Hypothalamus (tissue), 51 donors: ENCODE results near the gene FAM131B.

ENCODE experiments used
- DNase-seq, 51 donors: peaks; one replicate each; lab custom pipeline; 2025; lab: John Stamatoyannopoulos, UW

Gene FAM131B

GRCh38 chr7:143384148-143384547 is 21.6 kb upstream of the FAM131B start:
- no peak for DNase-seq

GRCh38 chr7:143383642-143383957 is 21.1 kb upstream of the FAM131B start:
- DNase-seq, result no peak

GRCh38 chr7:143382791-143383641 is 20.5 kb upstream of the FAM131B start:
- DNase-seq, result no peak

- DNase-seq, result no peak
Observed at GRCh38 chr7:143382126-143382790, 19.7 kb upstream of the FAM131B start.

DNA sequence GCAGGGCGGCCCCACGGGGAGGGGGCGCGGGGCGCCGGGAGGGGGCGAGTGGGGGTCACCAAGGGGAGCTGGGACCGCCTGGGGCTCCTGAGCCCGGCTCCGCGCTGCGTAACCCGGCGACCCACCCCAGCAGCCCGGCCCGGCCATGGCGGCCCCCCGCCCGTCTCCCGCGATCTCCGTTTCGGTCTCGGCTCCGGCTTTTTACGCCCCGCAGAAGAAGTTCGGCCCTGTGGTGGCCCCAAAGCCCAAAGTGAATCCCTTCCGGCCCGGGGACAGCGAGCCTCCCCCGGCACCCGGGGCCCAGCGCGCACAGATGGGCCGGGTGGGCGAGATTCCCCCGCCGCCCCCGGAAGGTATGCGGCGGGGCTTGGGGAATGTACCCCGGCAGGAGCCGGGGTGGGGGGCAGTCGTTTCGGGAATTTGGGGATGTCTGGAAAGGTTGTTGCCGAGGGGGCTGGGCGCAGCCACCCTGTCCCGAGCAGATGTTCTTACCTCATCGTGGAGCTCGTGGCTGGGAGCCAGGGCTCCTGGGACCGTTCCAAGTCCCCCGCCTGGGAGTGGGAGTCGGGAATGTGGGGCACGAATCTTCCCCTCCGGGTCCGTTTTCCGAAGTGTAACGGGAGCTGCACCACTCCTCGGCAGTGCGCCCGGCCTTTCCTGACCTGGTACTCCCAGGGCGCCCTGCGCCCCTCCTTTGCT is 19.1 kb upstream of the FAM131B start:
- peak in 32 of 51 donors; percentile 14 to 74 (median 40) for DNase-seq

DNA sequence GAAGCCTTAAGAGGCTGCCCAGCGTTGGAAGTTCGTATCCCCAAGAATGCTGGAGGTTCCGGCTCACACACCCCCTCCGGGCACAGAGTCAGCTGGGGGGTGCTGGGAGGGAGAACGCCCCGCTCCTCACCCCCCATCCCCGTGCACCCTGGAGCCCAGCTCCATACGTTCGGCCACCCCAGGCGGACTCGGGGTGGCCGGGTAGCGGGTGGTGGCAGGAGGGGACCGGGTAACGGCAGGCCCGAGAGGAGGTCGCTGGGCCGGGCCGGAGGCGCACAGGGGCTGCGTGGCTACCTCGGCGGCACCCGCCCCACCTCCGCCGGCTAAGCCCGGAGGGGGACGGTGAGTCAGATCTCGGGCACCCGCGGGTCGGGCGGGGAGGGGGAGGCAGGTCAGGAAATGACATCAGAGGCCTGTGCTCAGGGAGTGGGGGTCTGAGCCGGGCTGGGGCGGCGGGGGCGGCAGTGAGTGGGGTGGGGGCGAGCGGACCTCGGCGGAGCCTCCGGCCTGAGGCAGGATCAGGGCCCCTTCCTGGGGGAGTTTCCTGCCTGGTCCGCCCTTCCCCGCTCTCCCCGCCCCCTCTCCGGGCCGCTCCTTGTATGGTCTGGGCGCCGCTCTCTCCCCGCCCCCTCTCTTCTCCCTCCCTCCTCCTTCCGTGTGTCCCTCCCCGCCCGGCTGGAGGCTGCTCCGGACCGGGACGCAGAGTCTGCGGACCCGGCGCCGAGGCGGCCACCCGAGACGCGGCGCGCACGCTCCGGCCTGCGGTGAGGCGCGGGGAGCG is 18.3 kb upstream of the FAM131B start, which contains the start of gene ZYX:
Gene ZYX (plus strand): TSS at position 700 of the 781 bp plus-strand sequence. CDS start 227 bp downstream, outside the sequence.
- peak; percentile 47 to 94 (median 80) for DNase-seq

DNA sequence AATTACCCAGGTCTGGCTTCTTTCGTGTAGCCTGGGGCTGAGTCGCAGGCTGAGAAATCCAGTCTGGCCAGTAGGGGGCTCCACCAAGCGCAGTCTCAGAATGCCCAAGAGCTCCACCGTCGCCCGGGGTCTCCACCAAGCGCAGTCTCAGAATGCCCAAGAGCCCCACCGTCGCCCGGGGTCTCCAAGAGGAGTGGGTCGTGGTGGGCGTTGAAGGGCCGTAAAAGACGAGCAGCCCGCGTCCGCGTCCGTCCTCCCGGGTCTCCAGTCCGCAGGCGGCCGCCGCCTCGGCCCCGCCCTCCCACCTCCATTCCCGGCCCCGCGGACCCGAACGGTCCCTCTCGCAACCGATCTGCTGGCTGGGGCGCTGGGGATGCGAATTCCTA is 17.7 kb upstream of the FAM131B start:
- peak; percentile 39 to 90 (median 73) for DNase-seq

- DNase-seq, result peak in 3 of 51 donors; percentile 53 to 57 (median 54)
Observed at GRCh38 chr7:143379611-143380259, 17.2 kb upstream of the FAM131B start.

DNA sequence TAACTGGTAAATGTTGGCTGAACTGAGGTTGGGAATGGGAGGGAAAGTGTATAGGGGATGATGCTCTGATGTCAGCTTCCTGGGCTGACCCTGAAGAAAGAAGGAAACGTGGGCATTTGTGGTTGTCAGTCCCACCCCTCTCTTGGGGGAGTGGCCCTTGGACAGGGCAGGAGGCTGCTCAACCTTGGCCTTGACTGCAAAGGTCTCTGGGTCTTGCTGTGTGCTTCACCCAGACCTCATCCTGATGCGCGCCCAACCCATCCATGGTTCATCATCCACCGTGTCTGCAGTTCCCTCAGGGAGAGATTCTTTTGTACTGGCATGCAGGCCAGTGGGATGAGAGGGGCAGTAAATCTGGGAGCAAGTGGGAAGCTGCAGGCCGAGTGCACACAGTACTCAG is 13.9 kb upstream of the FAM131B start:
- DNase-seq, result no peak

GRCh38 chr7:143375298-143376034 is 13.0 kb upstream of the FAM131B start:
- no peak for DNase-seq

DNA sequence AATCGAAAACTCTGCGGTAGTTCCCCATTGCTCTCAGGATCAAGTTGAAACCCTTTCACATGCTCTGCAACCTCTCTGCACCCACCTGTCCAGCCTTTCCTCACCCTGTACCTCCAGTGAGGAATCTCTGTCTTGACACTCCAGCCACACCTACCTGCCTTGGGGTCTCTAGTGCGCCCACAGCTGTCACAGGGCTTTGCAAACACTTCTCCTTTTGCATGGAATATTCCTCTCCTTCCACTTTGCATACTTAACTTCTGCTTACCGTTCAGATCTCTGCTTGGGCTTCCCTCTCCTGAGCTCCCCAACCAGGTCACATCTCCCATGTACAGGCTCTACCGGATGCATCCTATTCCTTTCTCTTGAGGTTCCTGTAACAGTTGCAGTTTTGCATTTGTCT is 12.0 kb upstream of the FAM131B start:
- no peak for DNase-seq

DNA sequence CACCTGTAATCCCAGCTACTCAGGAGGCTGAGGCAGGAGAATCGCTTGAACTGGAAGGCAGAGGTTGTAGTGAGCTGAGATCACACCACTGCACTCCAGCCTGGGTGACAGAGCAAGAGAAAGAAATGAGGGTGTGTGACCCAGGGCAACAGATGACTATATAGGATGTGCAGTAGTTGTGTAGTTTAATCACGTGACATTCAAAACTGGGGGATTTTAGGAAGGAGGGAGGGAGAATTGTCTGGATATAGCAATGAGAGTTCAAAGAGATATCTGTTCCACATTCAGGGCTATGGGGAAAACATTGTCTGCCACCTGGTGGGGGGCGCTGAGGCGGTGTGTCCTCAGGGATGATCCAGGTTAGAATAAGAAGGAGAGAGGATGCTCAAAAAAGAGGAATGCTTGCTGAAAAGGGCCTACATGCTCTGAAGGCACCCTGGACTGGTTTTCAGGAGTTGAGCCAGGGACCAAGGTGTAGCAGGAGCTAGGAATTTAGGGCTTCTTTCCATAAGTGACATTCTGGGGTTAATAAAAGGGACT is 10.8 kb upstream of the FAM131B start:
- no peak for DNase-seq

- DNase-seq, result peak in 40 of 51 donors; percentile 5 to 90 (median 70)
Observed at GRCh38 chr7:143372070-143372469, 9.6 kb upstream of the FAM131B start.

DNA sequence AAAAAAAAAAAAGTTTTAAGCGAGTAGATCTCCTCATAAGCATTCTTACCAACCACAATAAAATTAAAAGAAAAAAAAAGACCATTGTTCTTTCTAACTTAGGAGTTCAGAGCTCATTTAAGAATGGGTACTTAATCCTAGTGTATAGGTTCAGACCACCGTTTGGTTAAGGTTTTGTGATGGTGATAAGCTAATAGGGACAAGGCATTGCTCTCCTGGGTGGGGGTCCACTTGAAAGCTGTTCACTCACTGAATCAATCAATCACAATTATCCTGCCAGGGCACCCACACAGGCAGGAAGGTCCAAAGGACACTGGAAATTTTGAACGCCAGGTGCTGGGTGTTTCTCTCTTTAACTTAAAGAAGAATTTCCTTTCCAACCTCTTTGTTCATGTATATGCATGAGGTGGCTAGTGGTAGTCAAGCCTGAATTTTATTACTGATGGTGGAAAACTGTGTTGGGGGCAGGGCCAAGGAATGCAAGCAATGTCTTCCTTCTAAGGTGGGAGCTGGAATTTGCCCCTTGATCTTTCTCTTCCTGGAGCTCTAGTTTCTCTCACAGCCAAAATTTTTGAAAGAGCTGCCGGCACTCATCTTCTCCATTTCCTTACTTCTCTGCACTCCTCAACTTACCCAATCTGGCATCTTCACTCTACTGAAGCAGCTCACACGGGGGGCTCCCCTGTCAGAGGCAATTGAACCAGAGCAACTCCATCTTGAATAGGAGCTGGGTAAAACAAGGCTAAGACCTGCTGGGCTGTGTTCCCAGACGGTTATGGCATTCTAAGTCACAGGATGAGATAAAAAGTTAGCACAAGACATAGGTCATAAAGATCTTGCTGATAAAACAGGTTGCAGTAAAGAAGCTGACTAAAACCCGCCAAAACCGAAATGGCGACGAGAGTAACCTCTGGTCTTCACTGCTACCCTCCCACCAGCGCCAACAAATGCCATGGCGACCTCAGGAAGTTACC is 7.5 kb upstream of the FAM131B start:
- no peak for DNase-seq

GRCh38 chr7:143368387-143368786 is 5.9 kb upstream of the FAM131B start:
- DNase-seq, result no peak

DNA sequence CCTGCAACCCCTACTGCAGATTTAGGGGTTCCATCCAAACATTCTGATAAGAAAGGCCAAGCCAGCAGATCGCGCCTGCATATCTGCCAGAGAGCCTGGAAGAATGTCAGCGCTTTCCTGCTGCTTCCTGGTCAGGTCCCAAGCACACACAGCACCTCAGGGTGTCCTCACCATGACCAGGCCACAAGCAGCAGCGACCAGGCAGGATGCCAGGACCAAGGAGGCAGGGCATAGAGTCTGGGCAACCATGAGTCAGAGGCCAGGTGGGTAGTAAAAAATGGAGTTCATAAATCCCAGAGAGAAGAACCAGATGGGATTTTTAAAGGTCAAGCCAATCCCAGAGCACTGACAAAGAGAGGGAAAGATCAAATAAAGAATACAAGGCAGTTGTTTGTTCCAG is 5.5 kb upstream of the FAM131B start:
- DNase-seq, result no peak

- DNase-seq, result peak in 4 of 51 donors; percentile 48 to 67 (median 54)
Observed at GRCh38 chr7:143363016-143363937, 764 bp upstream of the FAM131B start.
